ENCODE results near the gene SVOPL. TPM values are rescaled to one million over a fixed set of nuclear protein-coding genes. Genes with fewer than 3 reads are reported as not detected.
"Not testable (repeated sequence)": the region's sequence is repeated elsewhere in the genome, so short reads cannot be mapped to it uniquely, and the experiment has no call there.

Gene SVOPL
- polyA plus RNA-seq, 1 of the 3 experiments (the other 2 are of a cell fraction) = not detected

- ChIA-PET CTCF (interaction anchor here (1.2 kb wide), 1 partner anchor 274 kb away, joined by 3 read pairs; no protein-coding TSS in a partner anchor), POLR2A (no interaction called here)
- Histone ChIP-seq H3F3A (replicated peaks; ENCODE audit: insufficient read depth) (no peaks in the 10 kb centered on the region), H3K4me2 (no peak overlapping the region), H3K4me3 (ENCODE audit: low read depth in 2 of 2, low read length in 1 of 2) (no peak overlapping the region), H3K27me3 (ENCODE audit: insufficient read depth) (no peaks in the 10 kb centered on the region), H3K79me2 (ENCODE audit: insufficient read depth) (no peaks in the 10 kb centered on the region), H3K9ac (no peak overlapping the region), H4K20me1 (ENCODE audit: insufficient read depth) (no peaks in the 10 kb centered on the region), H3K9me3 (no peaks in the 10 kb centered on the region), H3K4me1 (ENCODE audit: control insufficient read depth in 1 of 2, insufficient read depth in 2 of 2, low read depth in 1 of 2, low read length in 1 of 2) (peaks cover 0 to 3% of the 10 kb centered on the region in 2 experiments; a peak in 2 of 4 replicates), H3K9me2 (no peaks in the 10 kb centered on the region), H3K27ac (ENCODE audit: low read depth in 2 of 2, low read length in 1 of 2) (no peak overlapping the region), H2AFZ (ENCODE audit: low read depth) (no peak overlapping the region), H3K36me3 (replicated peaks in 1 of 2; ENCODE audit: control insufficient read depth in 1 of 2, insufficient read depth in 2 of 2, low read length in 1 of 2) (no peaks in the 10 kb centered on the region)
- TF ChIP-seq NRF1 (IDR thresholded peaks at IDR 0.05; ENCODE audit: low read depth, low read length) (no peak), RXRA (IDR thresholded peaks at IDR 0.05; ENCODE audit: borderline replicate concordance, low read depth) (no peak), MEF2A (IDR thresholded peaks at IDR 0.05; ENCODE audit: borderline replicate concordance, low read depth) (no peak), POLR2AphosphoS5 (IDR thresholded peaks at IDR 0.05; ENCODE audit: low read depth, low read length) (no peak), NFIC (IDR thresholded peaks at IDR 0.05; ENCODE audit: borderline replicate concordance) (no peak)
- DNase-seq = no peak
- 38% methylated on average over 6 of the region's 6 CpGs for WGBS (ENCODE audit: low lambda C conversion rate)
Observed at GRCh38 chr7:138735399-138735798, 34.2 kb upstream of the SVOPL start.

DNA sequence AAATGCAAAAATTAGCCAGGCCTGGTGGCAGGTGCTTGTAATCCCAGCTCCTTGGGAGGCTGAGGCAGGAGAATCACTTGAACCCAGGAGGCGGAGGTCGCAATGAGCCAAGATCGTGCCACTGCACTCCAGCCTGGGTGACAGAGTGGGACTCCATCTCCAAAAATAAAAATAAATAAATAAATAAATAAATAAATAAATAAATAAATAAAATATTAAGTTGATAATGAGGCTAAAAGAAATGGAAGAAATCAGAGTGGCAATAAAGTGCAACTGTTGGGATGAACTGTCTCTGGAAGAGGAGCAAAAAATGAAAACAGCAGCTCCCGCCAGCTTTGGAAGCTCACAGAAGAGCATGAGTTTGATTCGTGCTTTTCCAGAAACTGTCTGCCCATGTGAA is 30.6 kb upstream of the SVOPL start:
- DNase-seq; H3K4me2 ChIP-seq; H3K27ac ChIP-seq (ENCODE audit: low read depth in 2 of 2, low read length in 1 of 2); H3K4me3 ChIP-seq (ENCODE audit: low read depth in 2 of 2, low read length in 1 of 2); H3K36me3 ChIP-seq (replicated peaks in 1 of 2; ENCODE audit: control insufficient read depth in 1 of 2, insufficient read depth in 2 of 2, low read length in 1 of 2); H4K20me1 ChIP-seq (ENCODE audit: insufficient read depth); H2AFZ ChIP-seq (ENCODE audit: low read depth); H3K27me3 ChIP-seq (ENCODE audit: insufficient read depth); H3K9me3 ChIP-seq; H3K79me2 ChIP-seq (ENCODE audit: insufficient read depth); H3K9ac ChIP-seq; H3F3A ChIP-seq (replicated peaks; ENCODE audit: insufficient read depth); H3K9me2 ChIP-seq; H3K4me1 ChIP-seq (ENCODE audit: control insufficient read depth in 1 of 2, insufficient read depth in 2 of 2, low read depth in 1 of 2, low read length in 1 of 2): not testable (repeated sequence)
- ChIA-PET POLR2A (interaction anchor here (0.6 kb wide), 1 partner anchor 155 kb away, joined by 3 read pairs; no protein-coding TSS in a partner anchor), CTCF (interaction anchor here (1.0 kb wide), 1 partner anchor 17 kb away, joined by 3 read pairs; no protein-coding TSS in a partner anchor)
- 67% methylated on average over 5 of the region's 5 CpGs for WGBS (ENCODE audit: low lambda C conversion rate)

- CTCF ChIA-PET = interaction anchor here (0.5 to 1.4 kb wide), 5 partner anchors 8 to 825 kb away, joined by 3 to 6 read pairs (median 4); no protein-coding TSS in a partner anchor
- WGBS (ENCODE audit: low lambda C conversion rate) = 50% methylated on average over 9 of the region's 9 CpGs
- POLR2A ChIA-PET = no interaction called here
- TF ChIP-seq GABPA (IDR thresholded peaks at IDR 0.05; ENCODE audit: low read depth) (no peak), NFIC (IDR thresholded peaks at IDR 0.05; ENCODE audit: borderline replicate concordance) (no peak), EP300 (IDR thresholded peaks at IDR 0.05; ENCODE audit: borderline replicate concordance in 1 of 2, low read depth in 1 of 2, low read length in 1 of 2) (no peak), EZH2phosphoT487 (IDR thresholded peaks at IDR 0.05; ENCODE audit: borderline replicate concordance, low read depth) (no peak), TAF1 (IDR thresholded peaks at IDR 0.05; ENCODE audit: borderline replicate concordance, low read depth, low read length) (no peak), RXRA (IDR thresholded peaks at IDR 0.05; ENCODE audit: borderline replicate concordance, low read depth) (no peak), ELF1 (IDR thresholded peaks at IDR 0.05) (no peak), GATA2 (CRISPR knock-in tag; IDR thresholded peaks at IDR 0.05) (no peak), JUND (IDR thresholded peaks at IDR 0.05) (no peak), NRF1 (IDR thresholded peaks at IDR 0.05; ENCODE audit: low read depth, low read length) (no peak), RFX5 (IDR thresholded peaks at IDR 0.05; ENCODE audit: low read length) (no peak), RCOR1 (IDR thresholded peaks at IDR 0.05; ENCODE audit: low read length) (no peak), SIN3A (IDR thresholded peaks at IDR 0.05; ENCODE audit: borderline replicate concordance, low read depth, low read length) (no peak), PBX3 (IDR thresholded peaks at IDR 0.05) (no peak), SMC3 (IDR thresholded peaks at IDR 0.05; ENCODE audit: low read depth, low read length) (no peak), MEF2A (IDR thresholded peaks at IDR 0.05; ENCODE audit: borderline replicate concordance, low read depth) (no peak)
- TF ChIP-seq, protein P1, sequence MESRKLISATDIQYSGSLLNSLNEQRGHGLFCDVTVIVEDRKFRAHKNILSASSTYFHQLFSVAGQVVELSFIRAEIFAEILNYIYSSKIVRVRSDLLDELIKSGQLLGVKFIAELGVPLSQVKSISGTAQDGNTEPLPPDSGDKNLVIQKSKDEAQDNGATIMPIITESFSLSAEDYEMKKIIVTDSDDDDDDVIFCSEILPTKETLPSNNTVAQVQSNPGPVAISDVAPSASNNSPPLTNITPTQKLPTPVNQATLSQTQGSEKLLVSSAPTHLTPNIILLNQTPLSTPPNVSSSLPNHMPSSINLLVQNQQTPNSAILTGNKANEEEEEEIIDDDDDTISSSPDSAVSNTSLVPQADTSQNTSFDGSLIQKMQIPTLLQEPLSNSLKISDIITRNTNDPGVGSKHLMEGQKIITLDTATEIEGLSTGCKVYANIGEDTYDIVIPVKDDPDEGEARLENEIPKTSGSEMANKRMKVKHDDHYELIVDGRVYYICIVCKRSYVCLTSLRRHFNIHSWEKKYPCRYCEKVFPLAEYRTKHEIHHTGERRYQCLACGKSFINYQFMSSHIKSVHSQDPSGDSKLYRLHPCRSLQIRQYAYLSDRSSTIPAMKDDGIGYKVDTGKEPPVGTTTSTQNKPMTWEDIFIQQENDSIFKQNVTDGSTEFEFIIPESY (IDR thresholded peaks at IDR 0.05; ENCODE audit: borderline replicate concordance, low read depth) = no peak
- TF ChIP-seq, protein P2, sequence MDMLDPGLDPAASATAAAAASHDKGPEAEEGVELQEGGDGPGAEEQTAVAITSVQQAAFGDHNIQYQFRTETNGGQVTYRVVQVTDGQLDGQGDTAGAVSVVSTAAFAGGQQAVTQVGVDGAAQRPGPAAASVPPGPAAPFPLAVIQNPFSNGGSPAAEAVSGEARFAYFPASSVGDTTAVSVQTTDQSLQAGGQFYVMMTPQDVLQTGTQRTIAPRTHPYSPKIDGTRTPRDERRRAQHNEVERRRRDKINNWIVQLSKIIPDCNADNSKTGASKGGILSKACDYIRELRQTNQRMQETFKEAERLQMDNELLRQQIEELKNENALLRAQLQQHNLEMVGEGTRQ (IDR thresholded peaks at IDR 0.05; ENCODE audit: borderline replicate concordance, low read depth, low read length) = no peak
Observed at GRCh38 chr7:138729444-138729843, 28.3 kb upstream of the SVOPL start.

More at GRCh38 chr7:138729444-138729843, 28.3 kb upstream of the SVOPL start:
- no peak overlapping the region for H3K9ac ChIP-seq
- DNase-seq = no peak
- H3K4me1 ChIP-seq (ENCODE audit: control insufficient read depth in 1 of 2, insufficient read depth in 2 of 2, low read depth in 1 of 2, low read length in 1 of 2) = no peaks in the 10 kb centered on the region
- no peaks in the 10 kb centered on the region for H3F3A ChIP-seq (replicated peaks; ENCODE audit: insufficient read depth)
- H3K9me3 ChIP-seq = no peaks in the 10 kb centered on the region
- H4K20me1 ChIP-seq (ENCODE audit: insufficient read depth) = no peaks in the 10 kb centered on the region
- H3K9me2 ChIP-seq = no peaks in the 10 kb centered on the region
- H3K27me3 ChIP-seq (ENCODE audit: insufficient read depth) = no peaks in the 10 kb centered on the region
- H3K27ac ChIP-seq (ENCODE audit: low read depth in 2 of 2, low read length in 1 of 2) = no peak overlapping the region
- H3K4me2 ChIP-seq = no peak overlapping the region
- H3K79me2 ChIP-seq (ENCODE audit: insufficient read depth) = no peaks in the 10 kb centered on the region
- H3K36me3 ChIP-seq (replicated peaks in 1 of 2; ENCODE audit: control insufficient read depth in 1 of 2, insufficient read depth in 2 of 2, low read length in 1 of 2) = no peaks in the 10 kb centered on the region
- no peak overlapping the region for H2AFZ ChIP-seq (ENCODE audit: low read depth)
- no peak overlapping the region for H3K4me3 ChIP-seq (ENCODE audit: low read depth in 2 of 2, low read length in 1 of 2)
